ENCODE data around the gene WDFY4. TPM values are rescaled to one million over a fixed set of nuclear protein-coding genes. Genes with fewer than 3 reads are reported as not detected.

Gene WDFY4
- total and polyA plus RNA-seq, 4 experiments from 2014 or later = 0.29 to 1.00 (median 0.81) TPM; not detected in 1

DNA sequence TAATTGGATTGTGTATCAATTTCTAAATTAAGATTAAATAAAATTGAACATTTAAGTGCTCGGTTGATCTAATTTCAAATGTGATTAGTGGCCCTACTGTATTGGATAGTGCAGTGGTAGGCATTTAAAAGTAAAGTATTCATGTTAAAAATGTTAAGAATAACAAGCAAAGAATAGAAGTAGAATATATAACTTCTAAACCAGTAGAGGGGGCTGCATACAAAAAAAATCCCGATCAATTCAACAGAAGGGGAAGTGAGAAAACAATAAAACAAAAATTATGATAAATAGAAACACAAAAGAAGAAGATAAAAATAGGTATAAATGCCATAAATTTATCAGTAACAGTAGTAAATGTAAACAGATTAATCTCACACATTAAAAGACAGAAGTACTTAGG, 24.9 kb upstream of the WDFY4 start:
- H3K9me3 ChIP-seq (ENCODE audit: control insufficient read depth in 1 of 2, low read length in 2 of 2) = no peaks in the 10 kb centered on the region
- intact Hi-C loops (cut with micrococcal nuclease) = loop anchor here (5.0 kb wide), 1 partner anchor 352 kb away; the partner anchor contains the start of gene MAPK8
- Mint-ChIP-seq H3K27ac (no peak overlapping the region), H3K9me3 (peaks cover 0 to 3% (median 2%) of the 10 kb centered on the region in 8 donors), H3K36me3 (no peaks in the 10 kb centered on the region), H3K27me3 (peaks cover 9 to 12% of the 10 kb centered on the region in 2 donors), H3K4me1 (peaks cover 3 to 13% (median 6%) of the 10 kb centered on the region in 4 donors), H3K4me3 (no peak overlapping the region)
- no peaks in the 10 kb centered on the region for H3K27me3 ChIP-seq (ENCODE audit: insufficient read depth, low read length)
- H3K27ac ChIP-seq (ENCODE audit: low read depth, low read length) = no peak overlapping the region
- H3K36me3 ChIP-seq (ENCODE audit: insufficient read depth, low read length) = no peaks in the 10 kb centered on the region
- ChIA-PET POLR2A (ENCODE audit: partially characterized antibody) (no interaction called here), CTCF (ENCODE audit: partially characterized antibody) (no interaction called here)
- H3K4me3 ChIP-seq (ENCODE audit: low read length in 2 of 2) = no peak overlapping the region
- peaks cover 12% of the 10 kb centered on the region for H3K4me1 ChIP-seq (ENCODE audit: insufficient read depth, low read length)
- no peak for DNase-seq

DNA sequence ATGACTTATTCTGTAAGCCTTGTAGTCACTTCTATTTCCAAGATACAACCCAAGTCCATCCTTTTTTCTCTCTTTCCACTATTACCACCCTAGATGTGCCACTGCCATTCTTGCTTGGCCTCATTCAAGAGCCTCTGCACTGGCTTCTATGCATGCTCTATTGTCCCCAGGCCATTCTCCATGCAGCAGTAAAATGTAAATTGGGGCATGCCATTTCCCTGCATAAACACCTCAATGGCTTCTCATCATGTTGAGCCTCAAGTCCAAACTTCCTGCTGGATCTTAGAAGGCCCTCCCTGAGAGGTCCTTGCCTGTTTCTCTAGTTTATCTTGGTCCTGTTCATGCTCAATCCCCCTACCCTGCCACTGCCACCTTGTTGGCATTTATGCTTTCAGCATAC, 23.2 kb upstream of the WDFY4 start:
- H3K27ac ChIP-seq (ENCODE audit: low read depth, low read length) = no peak overlapping the region
- no peak overlapping the region for H3K27ac Mint-ChIP-seq
- intact Hi-C loops (cut with micrococcal nuclease) = no loop called here
- POLR2A ChIA-PET (ENCODE audit: partially characterized antibody) = no interaction called here
- no peaks in the 10 kb centered on the region for H3K36me3 Mint-ChIP-seq
- H3K4me3 Mint-ChIP-seq = no peak overlapping the region
- no peak overlapping the region for H3K4me3 ChIP-seq (ENCODE audit: low read length in 2 of 2)
- H3K9me3 ChIP-seq (ENCODE audit: control insufficient read depth in 1 of 2, low read length in 2 of 2) = no peaks in the 10 kb centered on the region
- no peak for DNase-seq
- peaks cover 5% of the 10 kb centered on the region for H3K4me1 ChIP-seq (ENCODE audit: insufficient read depth, low read length)
- H3K36me3 ChIP-seq (ENCODE audit: insufficient read depth, low read length) = no peaks in the 10 kb centered on the region
- CTCF ChIA-PET (ENCODE audit: partially characterized antibody) = interaction anchor here (1.2 kb wide), 1 partner anchor 857 kb away, joined by 4 read pairs; no protein-coding TSS in a partner anchor
- no peaks in the 10 kb centered on the region for H3K27me3 ChIP-seq (ENCODE audit: insufficient read depth, low read length)
- peaks cover 1 to 10% (median 4%) of the 10 kb centered on the region in 4 donors for H3K4me1 Mint-ChIP-seq
- H3K27me3 Mint-ChIP-seq = peaks cover 8 to 12% of the 10 kb centered on the region in 2 donors
- peaks cover 0 to 10% (median 6%) of the 10 kb centered on the region in 8 donors for H3K9me3 Mint-ChIP-seq

DNA sequence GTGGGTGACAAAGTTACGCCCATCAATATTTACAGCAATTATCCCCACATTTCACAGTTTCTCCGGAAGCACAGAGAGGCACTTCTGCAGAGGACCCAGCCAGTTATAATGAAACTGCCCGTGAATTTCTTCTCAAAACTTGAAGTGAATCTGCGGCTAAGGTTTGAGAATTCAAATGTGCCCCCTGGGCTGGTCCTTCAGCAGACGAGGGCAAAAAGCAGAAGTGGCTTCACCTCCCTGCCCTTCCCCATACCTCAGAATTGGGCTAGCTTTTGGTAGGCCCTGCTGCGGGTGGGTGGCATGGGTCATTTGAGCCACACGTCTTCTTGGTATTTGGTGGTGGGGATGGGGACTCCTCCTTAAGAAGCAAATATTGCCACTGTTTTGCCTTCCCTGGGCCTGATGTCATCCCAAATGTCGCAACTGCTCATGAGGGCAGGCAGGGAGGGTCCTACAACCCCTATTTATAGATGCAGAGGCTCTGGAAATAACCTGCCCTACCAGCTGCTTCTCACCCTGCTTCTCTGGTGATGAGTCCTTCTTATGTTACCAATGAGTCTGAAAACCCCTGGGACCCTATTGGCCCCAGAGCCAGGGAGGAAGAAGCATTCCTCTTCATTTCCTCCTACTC, 16.6 kb upstream of the WDFY4 start:
- no peak overlapping the region for H3K4me3 ChIP-seq (ENCODE audit: low read length in 2 of 2)
- no peak for DNase-seq
- Mint-ChIP-seq H3K27me3 (peaks cover 6 to 11% of the 10 kb centered on the region in 2 donors), H3K9me3 (peaks cover 0 to 10% (median 6%) of the 10 kb centered on the region in 8 donors), H3K4me3 (no peak overlapping the region), H3K36me3 (no peaks in the 10 kb centered on the region), H3K4me1 (no peaks in the 10 kb centered on the region), H3K27ac (no peak overlapping the region)
- intact Hi-C loops (cut with micrococcal nuclease) = no loop called here
- no peaks in the 10 kb centered on the region for H3K9me3 ChIP-seq (ENCODE audit: control insufficient read depth in 1 of 2, low read length in 2 of 2)
- POLR2A ChIA-PET (ENCODE audit: partially characterized antibody) = no interaction called here
- no peak overlapping the region for H3K27ac ChIP-seq (ENCODE audit: low read depth, low read length)
- H3K4me1 ChIP-seq (ENCODE audit: insufficient read depth, low read length) = no peaks in the 10 kb centered on the region
- H3K36me3 ChIP-seq (ENCODE audit: insufficient read depth, low read length) = no peaks in the 10 kb centered on the region
- CTCF ChIA-PET (ENCODE audit: partially characterized antibody) = interaction anchor here (6.6 kb wide), 1 partner anchor 11 kb away, joined by 35 read pairs; no protein-coding TSS in a partner anchor
- no peaks in the 10 kb centered on the region for H3K27me3 ChIP-seq (ENCODE audit: insufficient read depth, low read length)

DNA sequence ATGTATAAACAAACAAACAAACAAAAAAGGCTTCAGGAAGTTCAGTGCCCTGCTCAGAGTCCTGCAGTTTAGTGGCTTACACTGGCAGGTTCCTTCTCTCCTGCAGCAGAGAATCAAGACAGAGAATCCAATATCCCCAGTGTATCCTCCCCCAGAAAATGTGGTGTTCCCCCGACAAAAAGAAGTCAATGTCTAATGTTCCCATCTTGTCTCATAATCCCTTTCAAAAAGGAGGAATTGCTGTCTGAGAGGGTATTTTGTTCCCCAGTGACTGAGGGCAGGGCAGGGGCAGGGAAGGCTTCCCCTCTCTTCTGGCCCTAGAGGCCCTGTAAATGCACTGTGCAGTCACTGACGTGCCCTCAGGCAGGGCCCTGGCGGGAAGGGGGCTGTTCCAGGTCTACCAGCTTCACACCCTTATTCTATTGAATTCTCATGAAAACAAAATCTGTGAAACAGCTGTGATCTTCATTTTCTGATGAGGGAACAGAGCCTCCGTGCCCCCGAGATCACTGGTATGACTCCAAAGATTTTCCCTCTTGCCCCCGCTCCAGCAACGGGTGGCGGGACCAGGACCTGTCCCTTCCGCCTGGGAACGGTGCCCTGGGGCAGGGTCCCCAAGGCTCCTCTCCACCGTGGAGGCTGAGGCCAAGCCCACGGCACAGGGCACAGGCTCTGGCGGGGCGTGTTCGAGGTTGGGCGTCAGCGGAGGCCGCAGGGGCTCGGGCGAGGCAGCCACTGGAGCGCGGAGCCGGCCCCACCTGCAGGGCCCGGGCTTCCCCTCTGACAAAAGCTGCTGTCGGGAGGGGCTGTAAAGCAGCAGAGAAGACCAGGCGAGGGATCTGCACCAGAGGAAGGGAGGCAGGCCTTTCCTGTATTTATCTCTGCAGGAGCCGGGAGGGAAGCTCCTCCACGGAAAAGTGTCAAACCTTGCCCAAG, 13.4 kb upstream of the WDFY4 start:
- no peak overlapping the region for H3K27ac Mint-ChIP-seq

DNA sequence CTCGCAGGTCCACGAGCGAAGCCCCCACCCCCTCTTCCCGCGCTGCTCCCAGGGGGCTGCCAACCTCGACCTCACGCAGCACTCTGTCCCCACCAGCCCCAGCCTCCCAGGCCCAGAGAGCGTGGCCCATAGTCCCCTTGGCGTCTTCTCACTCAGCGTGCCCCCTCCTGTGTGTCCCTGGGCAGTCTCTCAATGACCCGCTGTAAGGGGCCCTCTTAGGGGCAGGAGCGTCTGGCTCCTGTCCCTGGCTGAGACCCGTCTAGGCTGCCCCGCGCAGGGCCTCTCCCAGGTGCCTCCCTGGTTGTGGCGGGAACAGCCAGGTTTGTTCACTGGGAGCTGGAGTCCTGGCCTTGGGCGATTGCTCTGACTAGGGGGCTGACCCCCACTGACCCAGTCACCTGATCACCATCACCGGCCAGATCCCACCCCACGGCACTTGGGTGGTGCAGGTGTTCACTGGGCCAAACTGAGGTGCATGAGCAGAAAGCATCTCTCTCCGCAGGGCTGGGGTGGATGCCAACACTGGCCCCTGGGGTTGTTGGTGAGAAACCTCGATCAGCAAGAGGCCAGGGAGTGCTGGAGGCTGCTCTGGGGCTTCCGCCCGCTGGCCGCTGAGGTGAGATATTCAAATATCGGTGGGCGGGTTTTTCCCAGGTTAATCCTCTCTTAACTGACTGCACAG, 12.6 kb upstream of the WDFY4 start:
- H3K36me3 ChIP-seq (ENCODE audit: insufficient read depth, low read length) = no peaks in the 10 kb centered on the region
- H3K9me3 Mint-ChIP-seq = peaks cover 0 to 2% (median 0%) of the 10 kb centered on the region in 8 donors
- intact Hi-C loops (cut with micrococcal nuclease) = no loop called here
- H3K36me3 Mint-ChIP-seq = no peaks in the 10 kb centered on the region
- H3K27ac Mint-ChIP-seq = no peak overlapping the region
- no peaks in the 10 kb centered on the region for H3K4me1 ChIP-seq (ENCODE audit: insufficient read depth, low read length)
- no peak for DNase-seq
- H3K4me1 Mint-ChIP-seq = no peaks in the 10 kb centered on the region
- no peak overlapping the region for H3K27ac ChIP-seq (ENCODE audit: low read depth, low read length)
- no peak overlapping the region for H3K4me3 Mint-ChIP-seq
- CTCF ChIA-PET (ENCODE audit: partially characterized antibody) = interaction anchor here (1.0 kb wide), 1 partner anchor 15 kb away, joined by 3 read pairs; no protein-coding TSS in a partner anchor
- POLR2A ChIA-PET (ENCODE audit: partially characterized antibody) = no interaction called here
- no peaks in the 10 kb centered on the region for H3K9me3 ChIP-seq (ENCODE audit: control insufficient read depth in 1 of 2, low read length in 2 of 2)
- H3K27me3 Mint-ChIP-seq = peaks cover 5 to 6% of the 10 kb centered on the region in 2 donors
- no peaks in the 10 kb centered on the region for H3K27me3 ChIP-seq (ENCODE audit: insufficient read depth, low read length)
- H3K4me3 ChIP-seq (ENCODE audit: low read length in 2 of 2) = no peak overlapping the region

More for the DNA sequence above, 13.4 kb upstream of the WDFY4 start:
- Histone ChIP-seq H3K36me3 (ENCODE audit: insufficient read depth, low read length) (no peaks in the 10 kb centered on the region), H3K27ac (ENCODE audit: low read depth, low read length) (no peak overlapping the region), H3K4me3 (ENCODE audit: low read length in 2 of 2) (no peak overlapping the region), H3K9me3 (ENCODE audit: control insufficient read depth in 1 of 2, low read length in 2 of 2) (no peaks in the 10 kb centered on the region), H3K27me3 (ENCODE audit: insufficient read depth, low read length) (no peaks in the 10 kb centered on the region), H3K4me1 (ENCODE audit: insufficient read depth, low read length) (no peaks in the 10 kb centered on the region)
- Mint-ChIP-seq H3K9me3 (peaks cover 0 to 2% (median 0%) of the 10 kb centered on the region in 8 donors), H3K4me3 (no peak overlapping the region), H3K36me3 (no peaks in the 10 kb centered on the region), H3K27me3 (peaks cover 5 to 6% of the 10 kb centered on the region in 2 donors), H3K4me1 (no peaks in the 10 kb centered on the region)
- ChIA-PET POLR2A (ENCODE audit: partially characterized antibody) (no interaction called here), CTCF (ENCODE audit: partially characterized antibody) (no interaction called here)
- intact Hi-C loops (cut with micrococcal nuclease) = no loop called here
- DNase-seq = no peak

DNA sequence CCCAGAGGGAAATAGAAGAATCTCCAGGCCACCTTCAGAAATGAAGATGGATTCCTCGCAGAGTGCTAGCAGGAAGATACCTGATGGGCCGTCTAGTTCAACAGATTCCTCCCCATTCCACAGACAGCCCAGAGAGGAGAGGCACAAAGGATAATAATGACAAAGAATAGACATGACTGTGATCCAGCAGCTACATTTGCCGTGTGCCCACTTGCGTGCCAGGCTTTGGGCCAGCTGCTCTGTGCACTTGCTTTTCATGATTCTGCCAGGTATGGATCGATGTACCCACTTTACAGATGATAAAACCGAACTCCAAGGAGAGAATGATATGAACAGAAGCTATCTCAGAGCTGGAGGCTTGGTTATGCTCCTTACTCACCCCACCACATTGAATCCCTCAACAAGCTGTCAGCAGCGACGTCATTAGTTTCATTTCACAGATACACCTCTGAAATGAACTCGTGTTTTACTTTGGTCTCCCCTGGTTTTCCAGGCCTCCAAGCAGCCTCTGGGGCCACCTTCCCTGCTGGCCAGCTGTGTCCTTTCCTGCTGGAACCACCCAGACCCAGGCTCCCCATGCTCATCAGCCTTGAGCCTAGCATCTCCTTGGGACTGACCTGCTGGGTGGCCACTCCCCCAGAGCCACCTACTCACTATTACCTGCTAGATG, 11.9 kb upstream of the WDFY4 start:
- no peaks in the 10 kb centered on the region for H3K27me3 ChIP-seq (ENCODE audit: insufficient read depth, low read length)
- POLR2A ChIA-PET (ENCODE audit: partially characterized antibody) = no interaction called here
- H3K4me1 ChIP-seq (ENCODE audit: insufficient read depth, low read length) = no peaks in the 10 kb centered on the region
- H3K27ac ChIP-seq (ENCODE audit: low read depth, low read length) = no peak overlapping the region
- no peak overlapping the region for H3K4me3 ChIP-seq (ENCODE audit: low read length in 2 of 2)
- H3K9me3 ChIP-seq (ENCODE audit: control insufficient read depth in 1 of 2, low read length in 2 of 2) = no peaks in the 10 kb centered on the region
- H3K36me3 Mint-ChIP-seq = no peaks in the 10 kb centered on the region
- H3K27me3 Mint-ChIP-seq = peaks cover 5 to 6% of the 10 kb centered on the region in 2 donors
- CTCF ChIA-PET (ENCODE audit: partially characterized antibody) = interaction anchor here (1.0 kb wide), 1 partner anchor 16 kb away, joined by 3 read pairs; no protein-coding TSS in a partner anchor
- H3K36me3 ChIP-seq (ENCODE audit: insufficient read depth, low read length) = no peaks in the 10 kb centered on the region
- H3K4me3 Mint-ChIP-seq = no peak overlapping the region
- H3K27ac Mint-ChIP-seq = no peak overlapping the region
- DNase-seq = no peak
- no peaks in the 10 kb centered on the region for H3K4me1 Mint-ChIP-seq
- peaks cover 0 to 2% (median 0%) of the 10 kb centered on the region in 8 donors for H3K9me3 Mint-ChIP-seq
- intact Hi-C loops (cut with micrococcal nuclease) = no loop called here

Measured in CD4-positive, alpha-beta memory T cell (primary cell).